ENCODE results near the gene TMEM132C. TPM values are rescaled to one million over a fixed set of nuclear protein-coding genes. Genes with fewer than 3 reads are reported as not detected.
A peak's percentile ranks its signal among the peaks of the same experiment; 100 is the strongest.

TMEM132C gene
- total RNA-seq, 4 donors from 2014 or later, result 2.0 to 3.7 (median 3.0) TPM

GRCh38 chr12:128745772-128746689 lies 479.1 kb downstream of the TMEM132C start:
- DNase-seq (ENCODE audit: low spot score in 2 of 2), result no peak
- no peak overlapping the region for H3K4me3 ChIP-seq (ENCODE audit: low read depth, poor library complexity, severe bottlenecking)
- TF ChIP-seq POLR2A (IDR thresholded peaks at IDR 0.05) (no peak), CTCF (IDR thresholded peaks at IDR 0.05) (no peak)
- intact Hi-C loops (cut with DNase I; ENCODE audit: low total_unique reads), result loop anchor here (5.0 kb wide), 1 partner anchor 1124 kb away; no protein-coding TSS in a partner anchor
- WGBS, 2 donors, result 71 to 72% methylated on average over 11 of the region's 11 CpGs

- DNase-seq (ENCODE audit: low spot score in 2 of 2), result no peak
- WGBS, 2 donors, result 66 to 77% methylated on average over 12 of the region's 13 CpGs
- TF ChIP-seq POLR2A (IDR thresholded peaks at IDR 0.05) (no peak), CTCF (IDR thresholded peaks at IDR 0.05) (no peak)
- H3K4me3 ChIP-seq (ENCODE audit: low read depth, poor library complexity, severe bottlenecking), result no peak overlapping the region
- intact Hi-C loops (cut with DNase I; ENCODE audit: low total_unique reads), result loop anchor here (5.0 kb wide), 1 partner anchor 1125 kb away; no protein-coding TSS in a partner anchor
These were observed 480.5 kb downstream of the TMEM132C start for GRCh38 chr12:128747441-128747840.

GRCh38 chr12:128752386-128752785 lies 485.4 kb downstream of the TMEM132C start:
- intact Hi-C loops (cut with DNase I; ENCODE audit: low total_unique reads), result no loop called here
- WGBS, 2 donors, result 83 to 86% methylated on average over 5 of the region's 5 CpGs
- TF ChIP-seq POLR2A (IDR thresholded peaks at IDR 0.05) (no peak), CTCF (IDR thresholded peaks at IDR 0.05) (no peak)
- H3K4me3 ChIP-seq (ENCODE audit: low read depth, poor library complexity, severe bottlenecking), result no peak overlapping the region
- DNase-seq (ENCODE audit: low spot score in 2 of 2), result peak in 1 of 2 donors; percentile 20

- peak in 1 of 2 donors; percentile 71 for DNase-seq (ENCODE audit: low spot score in 2 of 2)
- no peak overlapping the region for H3K4me3 ChIP-seq (ENCODE audit: low read depth, poor library complexity, severe bottlenecking)
- 36 to 44% methylated on average over 4 of the region's 4 CpGs for WGBS, 2 donors
- intact Hi-C loops (cut with DNase I; ENCODE audit: low total_unique reads), result no loop called here
- no peak for TF ChIP-seq CTCF (IDR thresholded peaks at IDR 0.05)
- TF ChIP-seq POLR2A (IDR thresholded peaks at IDR 0.05), result no peak
These were observed 486.5 kb downstream of the TMEM132C start for GRCh38 chr12:128753438-128753837.

GRCh38 chr12:128754275-128754674 lies 487.3 kb downstream of the TMEM132C start:
- intact Hi-C loops (cut with DNase I; ENCODE audit: low total_unique reads), result no loop called here
- DNase-seq (ENCODE audit: low spot score in 2 of 2), result peak in 1 of 2 donors; percentile 37
- 72 to 74% methylated on average over 3 of the region's 3 CpGs for WGBS, 2 donors
- TF ChIP-seq CTCF (IDR thresholded peaks at IDR 0.05) (no peak), POLR2A (IDR thresholded peaks at IDR 0.05) (no peak)
- no peak overlapping the region for H3K4me3 ChIP-seq (ENCODE audit: low read depth, poor library complexity, severe bottlenecking)

Measured in lower leg skin (tissue), 4 donors.